Suppressor macrophage (primary cell): ENCODE results near the gene C4orf54.

Experiments
- DNase-seq, 4 experiments: peaks; one replicate each; pipeline ENCODE4 v3.0.0-alpha.2; 2020 to 2022
- total RNA-seq, 17 experiments: gene quantifications; one replicate each; lab custom pipeline; 2026; ENCODE audit warnings: mixed read lengths in 6 of 17, inconsistent platforms in 3 of 17; lab: John Stamatoyannopoulos, UW

Gene C4orf54
- total RNA-seq, result 0 to 4.1 (median 0) reads per million in 17 experiments

DNA sequence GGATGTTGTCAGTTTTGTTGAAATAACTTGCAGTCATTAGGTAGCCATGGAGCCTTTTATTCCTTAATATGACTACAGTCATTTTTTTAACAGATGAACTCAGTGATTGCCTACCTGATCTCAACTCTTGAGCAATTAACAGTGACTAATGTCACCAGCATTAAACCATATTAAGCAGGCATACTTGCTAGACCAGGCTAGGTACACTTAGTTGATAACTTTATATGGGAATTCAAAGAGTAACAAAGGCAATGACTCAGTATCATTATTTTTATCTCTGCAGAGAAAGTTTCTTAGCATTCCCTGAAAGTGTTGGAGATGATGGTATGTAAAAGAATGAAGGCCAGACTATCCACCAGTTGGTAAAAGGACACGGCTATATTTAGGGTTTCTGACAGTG lies at the start of gene C4orf54:
Gene C4orf54 (minus strand): TSS at position 31 of the 400 bp plus-strand sequence. CDS start 3,180 bp downstream, outside the sequence.
- DNase-seq, result no peak

DNA sequence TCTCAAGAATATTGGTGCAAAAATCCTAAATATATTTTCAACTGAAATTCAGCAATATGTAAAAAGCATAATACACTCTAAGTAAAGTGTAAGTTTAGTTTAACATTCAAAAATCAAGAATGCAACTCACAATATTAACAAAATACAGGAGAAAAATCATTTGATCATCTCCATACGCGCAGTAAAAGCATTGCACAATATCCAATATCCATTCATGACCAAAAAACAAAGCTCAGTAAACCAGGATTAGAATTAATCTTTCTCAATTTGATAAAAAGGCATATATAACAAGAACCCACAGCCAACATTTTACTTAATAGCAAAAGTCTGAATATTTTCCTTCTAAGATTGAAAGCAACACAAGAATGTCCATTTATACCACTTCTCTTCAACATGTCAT lies 48.3 kb upstream of the C4orf54 start:
- DNase-seq, result no peak

- no peak for DNase-seq
These were observed 39.2 kb upstream of the C4orf54 start for GRCh38 chr4:99696801-99697200.

DNA sequence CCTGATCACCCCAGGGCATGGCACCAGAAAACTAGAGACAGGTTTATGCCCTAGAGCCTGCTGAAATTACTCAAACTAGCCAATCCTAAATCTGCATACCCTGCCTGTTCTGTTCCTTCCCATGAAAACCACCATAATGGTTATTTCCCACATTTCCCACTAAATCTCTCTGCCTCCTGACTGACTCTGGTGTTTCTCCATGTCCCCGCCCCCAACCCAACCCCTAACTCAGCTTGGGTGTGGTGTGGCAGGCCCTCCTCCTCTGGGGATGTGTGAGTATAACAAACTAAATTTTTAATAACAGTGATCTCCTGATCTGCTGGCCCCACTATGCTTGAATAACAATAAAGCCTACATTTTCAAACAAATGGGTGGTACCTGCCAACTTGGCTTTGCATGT lies 35.5 kb upstream of the C4orf54 start:
- no peak for DNase-seq

GRCh38 chr4:99690990-99691389 lies 33.4 kb upstream of the C4orf54 start:
- DNase-seq, result no peak

DNA sequence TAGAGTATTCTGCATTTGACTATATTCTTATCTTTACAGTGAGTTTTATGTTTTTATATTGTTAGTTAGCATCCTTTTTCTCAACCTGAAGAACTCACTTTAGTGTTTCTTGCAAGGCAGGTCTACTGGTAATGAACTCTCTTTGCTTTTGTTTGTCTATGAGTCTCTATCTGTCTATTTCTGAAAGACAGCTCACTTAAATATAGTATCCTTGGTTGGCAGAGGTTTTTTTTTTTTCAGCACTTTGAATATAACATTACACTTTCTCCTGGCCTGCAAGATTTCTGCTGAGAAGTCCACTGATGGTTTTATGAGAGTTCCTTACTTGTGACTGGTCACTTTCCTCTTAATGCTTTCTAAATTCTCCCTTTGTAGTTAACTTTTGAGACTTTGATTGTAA lies 32.8 kb upstream of the C4orf54 start:
- no peak for DNase-seq

DNA sequence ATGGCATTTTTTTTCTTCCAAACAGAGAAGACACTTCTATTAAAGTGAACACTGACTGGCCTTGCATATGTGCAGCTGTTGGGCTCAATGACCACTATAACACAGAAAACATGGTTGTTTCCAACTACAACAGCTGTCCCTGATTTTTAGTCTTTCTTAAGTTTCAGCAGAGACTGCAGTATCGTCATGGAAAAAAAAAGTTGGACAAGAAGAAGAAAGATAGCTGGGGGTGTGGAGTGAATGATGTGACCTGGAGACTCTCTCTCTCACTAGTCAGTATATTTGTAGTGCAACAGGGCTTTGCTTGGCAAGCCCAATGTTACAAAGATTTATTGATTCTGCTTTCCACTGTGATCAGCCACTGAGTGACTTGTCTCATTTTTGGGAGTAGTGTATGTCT lies 29.5 kb upstream of the C4orf54 start:
- no peak for DNase-seq

GRCh38 chr4:99685234-99685633 lies 27.6 kb upstream of the C4orf54 start:
- no peak for DNase-seq

GRCh38 chr4:99683895-99684294 lies 26.3 kb upstream of the C4orf54 start:
- no peak for DNase-seq

DNA sequence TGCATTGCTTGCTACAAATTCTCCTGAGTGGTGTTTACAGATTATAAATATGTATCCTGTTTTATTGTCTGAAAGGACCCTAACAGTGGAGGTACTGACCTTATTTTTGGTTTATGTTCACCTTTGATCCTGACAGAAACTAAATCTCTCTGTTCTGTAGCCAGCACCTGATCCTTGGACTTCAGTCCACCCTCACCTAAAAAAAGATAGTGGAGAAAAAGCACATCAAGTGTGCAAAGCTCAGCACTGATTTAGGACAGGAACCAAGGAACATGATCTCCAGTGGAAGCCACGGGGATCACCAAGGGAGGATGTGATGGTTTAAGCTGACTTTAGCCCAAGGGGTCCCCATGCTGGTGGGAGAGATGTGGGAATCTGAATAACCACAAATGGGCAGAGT lies 22.3 kb upstream of the C4orf54 start:
- no peak for DNase-seq

DNA sequence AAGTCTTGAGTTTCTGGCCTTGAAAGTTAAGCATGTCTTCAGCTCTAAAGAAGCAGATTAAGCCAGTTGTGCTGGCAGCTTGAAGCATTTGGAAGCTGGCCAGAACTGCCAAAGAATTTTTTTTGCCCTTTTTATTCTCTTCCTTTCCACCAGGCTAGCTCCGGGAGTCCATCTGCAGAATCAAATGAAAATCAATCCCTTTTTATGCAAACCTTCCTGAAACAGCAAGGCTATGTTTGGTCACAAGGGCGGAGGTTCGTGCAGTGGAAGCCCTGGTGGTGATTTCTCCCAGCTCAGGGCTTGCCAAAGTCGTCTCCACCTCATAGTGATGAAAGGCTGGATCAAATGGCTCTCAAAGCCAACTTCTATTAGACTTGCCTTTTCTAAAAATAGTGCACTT lies 21.6 kb upstream of the C4orf54 start:
- no peak for DNase-seq

DNA sequence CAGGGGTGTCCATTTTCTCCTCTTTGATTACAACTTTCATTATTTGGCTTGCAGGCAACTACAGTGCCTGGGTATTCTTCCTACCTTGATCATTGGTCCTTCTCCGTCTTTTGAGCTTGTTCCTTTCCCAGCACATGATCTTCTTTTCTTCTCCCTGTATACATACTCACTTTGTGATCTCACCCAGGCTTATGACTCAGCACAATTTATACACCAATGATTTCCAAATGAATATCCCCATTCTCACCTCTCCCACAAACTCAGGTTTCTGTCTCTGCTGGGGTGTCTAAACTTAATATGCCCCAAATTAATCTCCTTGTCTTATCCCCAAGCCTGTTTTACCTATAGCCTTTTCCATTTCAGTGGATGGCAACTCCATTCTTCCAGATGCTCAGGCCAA lies 19.5 kb upstream of the C4orf54 start:
- no peak for DNase-seq

DNA sequence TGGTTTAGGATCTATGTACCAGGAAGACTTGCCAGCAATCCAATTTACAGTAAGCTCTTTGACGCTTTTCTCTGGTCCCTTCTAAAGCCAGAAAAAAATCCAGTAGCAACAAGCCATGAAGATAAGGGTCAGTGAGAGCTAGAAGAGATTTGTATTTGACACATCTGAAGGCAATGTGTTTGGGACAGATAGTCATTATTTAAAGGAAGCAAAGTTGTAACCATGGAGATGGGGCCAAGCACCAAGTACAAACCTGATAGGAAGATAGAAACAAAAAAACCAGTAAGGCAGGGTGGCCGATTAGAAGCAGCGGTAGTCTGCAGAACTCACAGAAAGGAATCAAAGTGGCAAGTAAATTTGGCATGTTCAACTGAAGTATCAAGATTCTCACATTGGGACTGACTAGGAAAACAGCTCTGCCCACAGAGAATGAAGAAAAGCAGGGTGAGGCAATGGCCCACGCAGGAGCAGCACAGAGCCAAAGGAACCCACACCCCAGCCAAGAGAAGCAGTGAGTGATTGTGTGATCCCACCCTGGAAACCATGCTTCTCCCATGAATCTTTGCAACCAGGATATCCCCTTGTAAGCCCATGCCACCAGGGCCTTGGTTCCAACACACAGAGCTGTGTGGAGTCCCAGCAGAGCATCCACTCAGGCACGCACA lies 12.9 kb upstream of the C4orf54 start:
- DNase-seq, result no peak

- DNase-seq, result no peak
These were observed 11.5 kb upstream of the C4orf54 start for GRCh38 chr4:99669084-99669483.

DNA sequence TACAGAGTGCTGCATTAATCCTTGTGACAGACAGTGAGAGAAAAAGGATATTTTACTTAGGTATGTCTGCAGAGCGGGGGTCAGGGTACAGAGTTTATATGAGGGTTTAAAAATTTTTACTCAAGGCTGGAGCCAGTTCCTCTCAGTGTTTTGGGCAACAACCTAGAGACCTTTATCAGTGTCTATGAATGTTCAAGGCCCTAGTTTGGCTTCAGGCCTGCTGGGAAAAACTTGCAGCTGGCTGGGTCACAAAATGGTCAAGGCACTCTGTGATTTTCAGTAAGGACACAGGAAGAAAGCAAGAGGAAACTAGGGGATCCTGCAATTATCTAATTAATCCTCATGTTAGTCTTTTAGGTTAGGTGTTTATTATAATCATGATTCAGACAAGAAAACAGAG lies 10.8 kb upstream of the C4orf54 start:
- DNase-seq, result no peak

GRCh38 chr4:99665983-99666382 lies 8.4 kb upstream of the C4orf54 start:
- no peak for DNase-seq

DNA sequence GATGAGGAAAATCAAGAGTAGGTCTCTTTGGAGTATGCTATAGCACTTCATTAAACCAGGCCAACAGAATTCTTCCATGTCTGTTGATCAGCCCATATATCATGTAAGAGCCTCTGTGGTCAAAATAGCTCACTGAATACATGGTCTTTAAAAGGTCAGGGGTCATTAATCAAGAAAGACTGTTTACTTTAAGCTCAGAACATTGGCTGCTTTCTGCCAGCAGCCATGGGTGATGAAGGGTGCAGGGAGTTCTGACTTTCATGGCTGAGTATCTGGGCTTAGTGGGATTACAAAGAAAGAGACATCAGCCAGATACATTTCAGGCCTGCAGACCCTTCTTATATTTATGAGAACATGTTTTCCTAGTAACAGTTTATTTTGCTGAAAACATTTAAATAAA lies 7.1 kb upstream of the C4orf54 start:
- DNase-seq, result no peak

- DNase-seq, result no peak
These were observed 4.3 kb upstream of the C4orf54 start for GRCh38 chr4:99661907-99662306.

DNA sequence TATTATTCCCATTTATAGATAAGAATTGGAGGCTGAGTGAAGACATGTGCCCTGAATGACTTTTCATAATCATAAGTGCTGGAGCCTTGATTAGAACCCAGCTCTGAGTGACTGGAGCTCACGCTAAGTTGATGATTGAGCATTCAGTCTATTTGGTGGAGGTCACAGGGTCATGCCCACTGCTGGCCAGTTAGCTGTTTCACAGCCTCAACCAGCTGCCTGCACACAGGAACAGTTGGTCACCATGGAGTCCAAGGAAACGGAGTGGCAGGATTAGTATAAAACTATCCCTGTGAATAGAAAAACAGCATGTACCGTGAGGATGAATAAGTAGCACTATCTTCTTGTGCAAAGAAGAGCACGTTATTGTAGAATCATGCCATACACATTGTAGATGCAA lies 1.0 kb upstream of the C4orf54 start:
- DNase-seq, result no peak

DNA sequence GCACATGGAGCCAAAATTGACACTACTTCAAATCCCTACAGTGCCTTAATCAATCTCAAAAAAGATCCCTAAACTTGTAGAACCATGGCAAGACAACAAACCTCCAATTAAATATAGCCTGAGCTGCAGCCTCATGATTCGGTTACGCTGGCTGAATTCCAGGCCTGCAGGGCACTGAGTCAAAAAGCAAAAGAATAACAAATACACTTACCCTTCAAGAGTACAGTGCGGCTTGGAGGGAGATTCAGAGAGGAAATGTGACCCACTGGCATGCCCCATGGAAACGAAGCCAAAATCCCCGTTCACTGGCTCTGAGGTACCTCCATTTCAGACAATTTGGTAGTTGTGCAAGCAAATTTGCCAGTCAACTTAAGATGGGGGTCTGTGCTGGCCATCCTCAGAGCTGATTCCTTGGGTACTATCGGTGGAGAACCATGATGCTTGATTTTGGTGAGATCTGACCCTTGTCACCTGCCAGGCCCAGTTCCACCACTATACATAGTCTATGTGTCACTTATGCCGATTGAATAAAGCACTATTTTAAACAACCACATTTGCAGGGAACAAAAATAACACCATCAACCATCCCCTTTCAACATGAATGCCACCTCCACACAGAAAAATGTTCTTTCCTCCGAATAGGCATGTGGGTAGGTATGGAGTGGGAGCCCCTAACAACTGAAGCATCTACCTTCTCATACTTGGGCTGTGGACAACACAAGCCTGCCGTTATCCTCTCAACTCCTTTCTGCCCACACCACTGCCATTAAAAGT lies 2.1 kb downstream of the C4orf54 start:
- DNase-seq, result no peak

GRCh38 chr4:99654361-99654761 lies 3.3 kb downstream of the C4orf54 start:
- DNase-seq, result no peak

GRCh38 chr4:99653916-99654315 lies 3.7 kb downstream of the C4orf54 start:
- no peak for DNase-seq

- no peak for DNase-seq
These were observed 4.8 kb downstream of the C4orf54 start for GRCh38 chr4:99652596-99653436.
